ENCODE results near the gene SMIM33.

DNA sequence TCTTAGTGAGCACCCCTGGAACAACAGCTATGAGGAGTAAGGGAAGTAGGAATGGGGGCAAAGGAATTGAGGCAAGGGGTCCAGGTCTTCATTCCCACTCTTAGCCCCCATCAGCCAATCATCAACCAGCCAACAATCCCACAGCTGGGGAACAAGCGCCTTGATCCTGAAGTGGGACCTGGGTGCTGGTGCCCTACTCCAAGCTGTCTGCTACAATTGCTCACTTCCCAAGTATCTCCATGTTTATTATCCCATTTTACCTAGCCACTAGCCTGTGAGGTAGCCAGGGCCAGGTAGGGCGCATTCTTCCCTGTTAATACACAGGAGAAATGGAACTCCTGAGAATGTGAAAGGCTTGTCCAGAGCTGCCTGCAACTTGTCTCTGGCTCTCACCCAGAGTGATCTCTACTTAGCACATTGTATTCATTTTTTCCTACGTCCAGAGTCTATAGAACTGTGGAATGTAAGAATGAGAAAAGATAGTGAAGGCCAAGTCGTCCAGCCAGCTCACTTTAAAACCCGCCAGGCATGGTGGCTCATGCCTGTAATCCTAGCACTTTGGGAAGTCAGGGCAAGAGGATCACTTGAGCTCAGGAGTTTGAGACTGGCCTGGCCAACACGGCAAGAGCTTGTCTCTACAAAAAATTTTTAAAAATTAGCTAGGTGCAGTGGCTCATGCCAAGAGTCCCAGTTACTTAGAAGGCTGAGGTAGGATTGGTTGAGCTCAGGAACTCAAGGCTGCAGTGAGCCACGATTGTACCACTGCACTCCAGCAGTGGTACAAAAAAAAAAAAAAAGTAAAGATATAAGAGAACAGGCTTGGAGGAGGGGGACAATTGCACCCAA is 25.3 kb upstream of the SMIM33 start:
- TF ChIP-seq EZH2phosphoT487 (IDR thresholded peaks at IDR 0.05; ENCODE audit: insufficient read depth, low read depth) = no peak
- TF ChIP-seq EZH2 (IDR thresholded peaks at IDR 0.05; ENCODE audit: insufficient read depth, poor library complexity, severe bottlenecking) = no peak

All from GM23248 (cell line).